ENCODE data around the gene SCN5A. TPM values are rescaled to one million over a fixed set of nuclear protein-coding genes. Genes with fewer than 3 reads are reported as not detected.

The SCN5A gene
- total and polyA plus RNA-seq, 2 experiments from 2014 or later = 0.97 to 1.3 TPM

- no peak overlapping the region for H3K27ac ChIP-seq
- H3K4me2 ChIP-seq = no peak overlapping the region
- TF ChIP-seq EZH2 (IDR thresholded peaks at IDR 0.05; ENCODE audit: borderline replicate concordance) (no peak), EZH2phosphoT487 (IDR thresholded peaks at IDR 0.05; ENCODE audit: low read depth, severe bottlenecking, unreplicated experiment) (no peak), CTCF (IDR thresholded peaks at IDR 0.05; ENCODE audit: poor library complexity) (no peak)
- no peaks in the 10 kb centered on the region for H3K9me2 ChIP-seq (replicated peaks; ENCODE audit: insufficient read depth)
- H4K20me1 ChIP-seq (ENCODE audit: insufficient read depth, poor library complexity, severe bottlenecking) = no peaks in the 10 kb centered on the region
- 42% methylated on average over 18 of the region's 18 CpGs for WGBS (ENCODE audit: low lambda C conversion rate, missing lambda C conversion rate)
- peaks cover 20% of the 10 kb centered on the region for H3K27me3 ChIP-seq
- no peaks in the 10 kb centered on the region for H3K4me1 ChIP-seq (ENCODE audit: insufficient read depth)
- no peak overlapping the region for H2AFZ ChIP-seq
- H3K4me3 ChIP-seq = no peak overlapping the region
- DNase-seq (ENCODE audit: low spot score) = no peak
- H3K9me3 ChIP-seq (ENCODE audit: low read depth) = no peaks in the 10 kb centered on the region
- no peaks in the 10 kb centered on the region for H3K36me3 ChIP-seq (replicated peaks; ENCODE audit: insufficient read depth, low read depth)
- H3K79me2 ChIP-seq = no peaks in the 10 kb centered on the region
These were observed 8.6 kb downstream of the SCN5A start for GRCh38 chr3:38640661-38641452.

DNA sequence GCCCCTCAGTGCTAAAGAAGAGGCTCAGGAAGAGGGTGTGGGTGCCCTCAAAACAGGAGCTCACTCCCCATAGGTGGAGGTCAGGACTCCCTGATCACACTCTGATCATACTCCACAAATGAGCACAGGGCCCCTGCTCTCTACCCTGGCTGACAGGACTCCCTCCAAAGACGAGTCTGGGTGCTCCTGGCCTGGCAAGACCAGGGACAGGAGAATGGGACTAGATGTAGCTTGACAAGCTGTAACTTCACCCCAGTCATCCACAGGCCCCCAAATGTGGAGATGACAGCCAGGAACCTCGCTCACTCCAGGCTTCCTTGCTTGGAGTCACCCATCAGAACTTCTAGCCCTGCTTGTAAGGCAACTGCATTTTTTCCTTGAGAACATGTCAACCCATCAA lies 11.1 kb downstream of the SCN5A start:
- H3K27me3 ChIP-seq = peaks cover 18% of the 10 kb centered on the region
- H3K9me3 ChIP-seq (ENCODE audit: low read depth) = no peaks in the 10 kb centered on the region
- H3K4me1 ChIP-seq (ENCODE audit: insufficient read depth) = no peaks in the 10 kb centered on the region
- no peak overlapping the region for H3K27ac ChIP-seq
- WGBS (ENCODE audit: low lambda C conversion rate, missing lambda C conversion rate) = 87% methylated on average over 2 of the region's 2 CpGs
- H3K4me3 ChIP-seq = no peak overlapping the region
- no peaks in the 10 kb centered on the region for H3K36me3 ChIP-seq (replicated peaks; ENCODE audit: insufficient read depth, low read depth)
- no peaks in the 10 kb centered on the region for H3K79me2 ChIP-seq
- no peaks in the 10 kb centered on the region for H4K20me1 ChIP-seq (ENCODE audit: insufficient read depth, poor library complexity, severe bottlenecking)
- H3K4me2 ChIP-seq = no peak overlapping the region
- no peak for DNase-seq (ENCODE audit: low spot score)
- no peak for TF ChIP-seq EZH2 (IDR thresholded peaks at IDR 0.05; ENCODE audit: borderline replicate concordance)
- TF ChIP-seq EZH2phosphoT487 (IDR thresholded peaks at IDR 0.05; ENCODE audit: low read depth, severe bottlenecking, unreplicated experiment) = no peak
- no peak for TF ChIP-seq CTCF (IDR thresholded peaks at IDR 0.05; ENCODE audit: poor library complexity)
- no peak overlapping the region for H2AFZ ChIP-seq
- H3K9me2 ChIP-seq (replicated peaks; ENCODE audit: insufficient read depth) = no peaks in the 10 kb centered on the region

DNA sequence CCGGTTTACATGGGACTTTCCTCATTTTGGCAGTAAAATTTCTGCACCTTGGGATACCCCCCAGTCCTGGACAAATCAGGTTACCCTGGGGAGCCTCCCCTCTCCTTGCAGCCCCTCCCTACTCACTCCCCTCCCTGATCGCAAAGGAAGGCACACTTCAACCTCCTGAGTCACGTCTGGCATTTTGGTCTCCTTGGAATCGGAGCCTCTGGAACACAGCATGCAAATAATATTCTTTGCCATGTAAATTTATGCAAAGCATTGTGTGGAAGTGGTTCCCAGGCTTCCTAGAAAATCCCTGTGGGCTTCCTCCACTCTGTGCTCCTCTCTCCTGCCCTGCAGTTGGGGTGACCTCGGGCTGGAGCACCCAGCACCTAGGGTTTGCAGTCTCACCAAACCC lies 11.6 kb downstream of the SCN5A start:
- TF ChIP-seq EZH2 (IDR thresholded peaks at IDR 0.05; ENCODE audit: borderline replicate concordance) = no peak
- TF ChIP-seq EZH2phosphoT487 (IDR thresholded peaks at IDR 0.05; ENCODE audit: low read depth, severe bottlenecking, unreplicated experiment) = no peak
- no peak for TF ChIP-seq CTCF (IDR thresholded peaks at IDR 0.05; ENCODE audit: poor library complexity)
- H3K4me3 ChIP-seq = no peak overlapping the region
- no peaks in the 10 kb centered on the region for H3K79me2 ChIP-seq
- H3K9me2 ChIP-seq (replicated peaks; ENCODE audit: insufficient read depth) = no peaks in the 10 kb centered on the region
- no peaks in the 10 kb centered on the region for H3K36me3 ChIP-seq (replicated peaks; ENCODE audit: insufficient read depth, low read depth)
- H2AFZ ChIP-seq = no peak overlapping the region
- no peak overlapping the region for H3K4me2 ChIP-seq
- peaks cover 18% of the 10 kb centered on the region for H3K27me3 ChIP-seq
- H3K27ac ChIP-seq = no peak overlapping the region
- 57% methylated on average over 5 of the region's 5 CpGs for WGBS (ENCODE audit: low lambda C conversion rate, missing lambda C conversion rate)
- no peaks in the 10 kb centered on the region for H4K20me1 ChIP-seq (ENCODE audit: insufficient read depth, poor library complexity, severe bottlenecking)
- no peaks in the 10 kb centered on the region for H3K9me3 ChIP-seq (ENCODE audit: low read depth)
- DNase-seq (ENCODE audit: low spot score) = no peak
- no peaks in the 10 kb centered on the region for H3K4me1 ChIP-seq (ENCODE audit: insufficient read depth)

Data from hepatocyte (in vitro differentiated cells).